Astrocyte (in vitro differentiated cells and primary cell): Measurements from ENCODE around the gene PDE3A. TPM values are rescaled to one million over a fixed set of nuclear protein-coding genes. Genes with fewer than 3 reads are reported as not detected.

Source experiments
- DNase-seq: peaks from one replicate; pipeline ENCODE4 v3.0.0-alpha.2; 2010; ENCODE audit warnings: low read depth
- FAIRE-seq: peaks from 2 replicates; lab custom pipeline; 2011; peaks lifted over from hg19 to GRCh38; lab: Jason Lieb, UNC
- H2AFZ ChIP-seq: 2 replicates; pipeline ENCODE4 v1.6.0; 2012; ENCODE audit warnings: low read depth, low read length, inconsistent platforms
- H3K27ac ChIP-seq: 2 replicates; pipeline ENCODE4 v1.5.1; 2011; ENCODE audit warnings: low read depth, low read length, inconsistent platforms
- H3K27me3 ChIP-seq: 2 replicates; pipeline ENCODE4 v1.6.0; 2011; ENCODE audit warnings: low read length, inconsistent platforms; ENCODE audit not compliant: insufficient read depth
- H3K36me3 ChIP-seq: 2 replicates; pipeline ENCODE4 v1.5.1; 2011; ENCODE audit warnings: low read length, inconsistent platforms; ENCODE audit not compliant: insufficient read depth
- H3K4me1 ChIP-seq: 2 replicates; pipeline ENCODE4 v1.5.1; 2011; ENCODE audit warnings: low read length, inconsistent platforms; ENCODE audit not compliant: insufficient read depth
- H3K4me2 ChIP-seq: 2 replicates; pipeline ENCODE4 v1.6.0; 2012; ENCODE audit warnings: low read length, inconsistent platforms
- H3K4me3 ChIP-seq: 2 replicates; pipeline ENCODE4 v1.5.1; 2011; ENCODE audit warnings: low read depth, mild to moderate bottlenecking, low read length, inconsistent platforms; ENCODE audit not compliant: insufficient read depth
- H3K79me2 ChIP-seq: 2 replicates; pipeline ENCODE4 v1.6.0; 2012; ENCODE audit warnings: mild to moderate bottlenecking, low read length, inconsistent platforms; ENCODE audit not compliant: insufficient read depth
- H3K9ac ChIP-seq: 2 replicates; pipeline ENCODE4 v1.6.0; 2012; ENCODE audit warnings: mild to moderate bottlenecking, low read length, inconsistent platforms
- H3K9me3 ChIP-seq: 2 replicates; pipeline ENCODE4 v1.5.1; 2012; ENCODE audit warnings: low read depth, mild to moderate bottlenecking, low read length, inconsistent platforms; ENCODE audit not compliant: insufficient read depth
- H4K20me1 ChIP-seq: 2 replicates; pipeline ENCODE4 v1.6.0; 2012; ENCODE audit warnings: low read length, inconsistent platforms; ENCODE audit not compliant: insufficient read depth
- H3K27ac Mint-ChIP-seq: one replicate; pipeline ENCODE4 v1.8.0; 2021; ENCODE audit warnings: mild to moderate bottlenecking, mixed read lengths; ENCODE audit not compliant: unreplicated experiment
- H3K27me3 Mint-ChIP-seq: one replicate; pipeline ENCODE4 v1.8.0; 2021; ENCODE audit warnings: low read depth, mixed read lengths; ENCODE audit not compliant: unreplicated experiment
- H3K36me3 Mint-ChIP-seq: one replicate; pipeline ENCODE4 v1.8.0; 2021; ENCODE audit warnings: low read depth, mixed read lengths; ENCODE audit not compliant: unreplicated experiment
- H3K4me1 Mint-ChIP-seq: one replicate; pipeline ENCODE4 v1.8.0; 2021; ENCODE audit warnings: low read depth, mixed read lengths; ENCODE audit not compliant: unreplicated experiment
- H3K4me3 Mint-ChIP-seq: one replicate; pipeline ENCODE4 v1.8.0; 2021; ENCODE audit warnings: mild to moderate bottlenecking, moderate library complexity, mixed read lengths; ENCODE audit not compliant: unreplicated experiment
- H3K9me3 Mint-ChIP-seq: one replicate; pipeline ENCODE4 v1.8.0; 2021; ENCODE audit warnings: mild to moderate bottlenecking, mixed read lengths; ENCODE audit not compliant: unreplicated experiment
- CTCF ChIP-seq: IDR thresholded peaks from 2 replicates; pipeline ENCODE4 v1.5.1; 2011; ENCODE audit warnings: low read depth, mild to moderate bottlenecking, inconsistent platforms, low read length, moderate library complexity; ENCODE audit not compliant: insufficient read depth
- EZH2 ChIP-seq: IDR thresholded peaks from 2 replicates; pipeline ENCODE4 v1.6.1; 2012; ENCODE audit warnings: mild to moderate bottlenecking, low read length, inconsistent platforms; ENCODE audit not compliant: insufficient read depth
- total RNA-seq: library from RNA; stranded (reverse); gene quantifications from 2 replicates; pipeline ENCODE4 v1.2.1, GENCODE V29; 2021

Gene PDE3A
- total RNA-seq, 1 donor from 2014 or later = 1.7 TPM

GRCh38 chr12:20711846-20712245 is 343.5 kb downstream of the PDE3A start:
- Histone ChIP-seq H3K9ac (no peak overlapping the region), H3K4me1 (no peaks in the 10 kb centered on the region), H4K20me1 (no peaks in the 10 kb centered on the region), H3K4me2 (no peak overlapping the region), H3K36me3 (no peaks in the 10 kb centered on the region), H3K4me3 (no peak overlapping the region), H3K79me2 (no peaks in the 10 kb centered on the region), H3K27me3 (no peaks in the 10 kb centered on the region), H2AFZ (no peak overlapping the region), H3K27ac (no peak overlapping the region), H3K9me3 (no peaks in the 10 kb centered on the region)
- peaks cover 4% of the 10 kb centered on the region for H3K4me1 Mint-ChIP-seq
- DNase-seq (no peak), FAIRE-seq (no peak)
- no peak overlapping the region for H3K27ac Mint-ChIP-seq
- no peak for TF ChIP-seq CTCF
- H3K9me3 Mint-ChIP-seq = no peaks in the 10 kb centered on the region
- H3K27me3 Mint-ChIP-seq = no peaks in the 10 kb centered on the region
- no peaks in the 10 kb centered on the region for H3K36me3 Mint-ChIP-seq
- no peak overlapping the region for H3K4me3 Mint-ChIP-seq

- no peak for FAIRE-seq
- Histone ChIP-seq H3K9ac (no peak overlapping the region), H3K4me3 (no peak overlapping the region), H3K4me1 (no peaks in the 10 kb centered on the region), H3K27me3 (no peaks in the 10 kb centered on the region), H4K20me1 (no peaks in the 10 kb centered on the region), H2AFZ (no peak overlapping the region), H3K27ac (no peak overlapping the region), H3K9me3 (no peaks in the 10 kb centered on the region), H3K79me2 (no peaks in the 10 kb centered on the region), H3K36me3 (no peaks in the 10 kb centered on the region), H3K4me2 (no peak overlapping the region)
- Mint-ChIP-seq H3K27me3 (no peaks in the 10 kb centered on the region), H3K4me3 (no peak overlapping the region), H3K36me3 (no peaks in the 10 kb centered on the region), H3K9me3 (no peaks in the 10 kb centered on the region), H3K4me1 (peaks cover 4% of the 10 kb centered on the region), H3K27ac (no peak overlapping the region)
- no peak for TF ChIP-seq EZH2
- no peak for TF ChIP-seq CTCF
- no peak for DNase-seq
Observed at GRCh38 chr12:20716037-20716436, 347.7 kb downstream of the PDE3A start.

GRCh38 chr12:20716985-20717384 is 348.6 kb downstream of the PDE3A start:
- no peak overlapping the region for H3K27ac ChIP-seq
- DNase-seq = no peak
- H3K4me1 ChIP-seq = no peaks in the 10 kb centered on the region
- no peaks in the 10 kb centered on the region for H4K20me1 ChIP-seq
- no peak for FAIRE-seq
- Mint-ChIP-seq H3K27me3 (no peaks in the 10 kb centered on the region), H3K36me3 (no peaks in the 10 kb centered on the region), H3K27ac (no peak overlapping the region), H3K9me3 (no peaks in the 10 kb centered on the region), H3K4me1 (peaks cover 3% of the 10 kb centered on the region), H3K4me3 (no peak overlapping the region)
- H3K9ac ChIP-seq = no peak overlapping the region
- no peaks in the 10 kb centered on the region for H3K9me3 ChIP-seq
- H3K27me3 ChIP-seq = no peaks in the 10 kb centered on the region
- H3K4me3 ChIP-seq = no peak overlapping the region
- H3K79me2 ChIP-seq = no peaks in the 10 kb centered on the region
- no peak for TF ChIP-seq CTCF
- TF ChIP-seq EZH2 = no peak
- no peak overlapping the region for H2AFZ ChIP-seq
- no peak overlapping the region for H3K4me2 ChIP-seq
- H3K36me3 ChIP-seq = no peaks in the 10 kb centered on the region
